Left renal cortex interstitium (tissue), 4 donors: ENCODE data around the gene FHL2. TPM values are rescaled to one million over a fixed set of nuclear protein-coding genes. Genes with fewer than 3 reads are reported as not detected.

Experiments used
- DNase-seq, 4 donors: peaks; one replicate each; pipeline ENCODE4 v3.0.0-alpha.2; 2013; ENCODE audit warnings: low read depth in 4 of 4, low spot score in 2 of 4, missing footprints in 1 of 4
- polyA plus RNA-seq, 4 donors: library from polyadenylated mRNA; unstranded; fragments of 120-200 nt; gene quantifications; one replicate each; pipeline ENCODE4 v1.2.1, GENCODE V29; 2013; ENCODE audit not compliant: insufficient read length in 4 of 4

FHL2 gene
- polyA plus RNA-seq, 4 donors: 27.4 to 38.3 (median 31.1) TPM

- no peak for DNase-seq
These were observed 483 bp upstream of the FHL2 start for GRCh38 chr2:105399207-105399861.

GRCh38 chr2:105397953-105398335 is 907 bp downstream of the FHL2 start:
- DNase-seq: no peak

GRCh38 chr2:105397025-105397722 is 1.7 kb downstream of the FHL2 start:
- DNase-seq: no peak

- DNase-seq: no peak
These were observed 2.4 kb downstream of the FHL2 start for GRCh38 chr2:105396254-105397024.

GRCh38 chr2:105395691-105396090 is 3.2 kb downstream of the FHL2 start:
- DNase-seq: no peak

GRCh38 chr2:105394951-105395611 is 3.8 kb downstream of the FHL2 start:
- DNase-seq: no peak

- DNase-seq: no peak
These were observed 5.3 kb downstream of the FHL2 start for GRCh38 chr2:105393373-105394055.

GRCh38 chr2:105391763-105392662 is 6.8 kb downstream of the FHL2 start:
- no peak for DNase-seq

- DNase-seq: no peak
These were observed 7.7 kb downstream of the FHL2 start for GRCh38 chr2:105391058-105391627.

GRCh38 chr2:105390454-105390853 is 8.4 kb downstream of the FHL2 start:
- no peak for DNase-seq

GRCh38 chr2:105388971-105389381 is 9.9 kb downstream of the FHL2 start:
- no peak for DNase-seq

- no peak for DNase-seq
These were observed 11.6 kb downstream of the FHL2 start for GRCh38 chr2:105387225-105387624.

- DNase-seq: no peak
These were observed 12.9 kb downstream of the FHL2 start for GRCh38 chr2:105385731-105386540.

- DNase-seq: no peak
These were observed 14.0 kb downstream of the FHL2 start for GRCh38 chr2:105384861-105385260.

GRCh38 chr2:105384216-105384615 is 14.6 kb downstream of the FHL2 start:
- DNase-seq: no peak

- DNase-seq: peak in 1 of 4 donors; percentile 48
These were observed 15.3 kb downstream of the FHL2 start for GRCh38 chr2:105383432-105384166.

GRCh38 chr2:105382177-105382576 is 16.7 kb downstream of the FHL2 start:
- DNase-seq: no peak
